ENCODE data around the gene BBS12. TPM values are rescaled to one million over a fixed set of nuclear protein-coding genes. Genes with fewer than 3 reads are reported as not detected.

The BBS12 gene
- total RNA-seq, 1 donor from 2014 or later: 5.4 TPM

GRCh38 chr4:122701965-122702364, 30.5 kb upstream of the BBS12 start:
- intact Hi-C loops (cut with micrococcal nuclease): loop anchor here (10.0 kb wide), 1 partner anchor 107 kb away; no protein-coding TSS in a partner anchor
- no peak for TF ChIP-seq CTCF (IDR thresholded peaks at IDR 0.05; ENCODE audit: borderline replicate concordance)
- Histone ChIP-seq H3K36me3 (peaks cover 8% of the 10 kb centered on the region), H3K4me1 (peaks cover 39% of the 10 kb centered on the region), H3K27me3 (ENCODE audit: low read depth) (no peaks in the 10 kb centered on the region), H3K4me3 (peak overlapping the region; percentile 65), H3K27ac (replicated peaks) (peak overlapping the region; percentile 9), H3K9me3 (replicated peaks) (no peaks in the 10 kb centered on the region)
- DNase-seq: no peak

GRCh38 chr4:122702939-122703338, 29.6 kb upstream of the BBS12 start:
- intact Hi-C loops (cut with micrococcal nuclease): loop anchor here (10.0 kb wide), 1 partner anchor 108 kb away; no protein-coding TSS in a partner anchor
- no peak for TF ChIP-seq CTCF (IDR thresholded peaks at IDR 0.05; ENCODE audit: borderline replicate concordance)
- no peak for DNase-seq
- peak overlapping the region; percentile 10 for H3K27ac ChIP-seq (replicated peaks)
- peak overlapping the region; percentile 65 for H3K4me3 ChIP-seq
- peaks cover 39% of the 10 kb centered on the region for H3K4me1 ChIP-seq
- no peaks in the 10 kb centered on the region for H3K9me3 ChIP-seq (replicated peaks)
- H3K27me3 ChIP-seq (ENCODE audit: low read depth): no peaks in the 10 kb centered on the region
- H3K36me3 ChIP-seq: peaks cover 8% of the 10 kb centered on the region

- TF ChIP-seq CTCF (IDR thresholded peaks at IDR 0.05; ENCODE audit: borderline replicate concordance): no peak
- peak overlapping the region; percentile 65 for H3K4me3 ChIP-seq
- H3K9me3 ChIP-seq (replicated peaks): no peaks in the 10 kb centered on the region
- no peaks in the 10 kb centered on the region for H3K27me3 ChIP-seq (ENCODE audit: low read depth)
- peaks cover 8% of the 10 kb centered on the region for H3K36me3 ChIP-seq
- H3K4me1 ChIP-seq: peaks cover 39% of the 10 kb centered on the region
- no peak for DNase-seq
- H3K27ac ChIP-seq (replicated peaks): no peak overlapping the region
- intact Hi-C loops (cut with micrococcal nuclease): loop anchor here (10.0 kb wide), 1 partner anchor 109 kb away; no protein-coding TSS in a partner anchor
Observed at GRCh38 chr4:122703868-122704267, 28.6 kb upstream of the BBS12 start.

GRCh38 chr4:122705009-122705408, 27.5 kb upstream of the BBS12 start:
- no peak for DNase-seq
- Histone ChIP-seq H3K36me3 (peaks cover 8% of the 10 kb centered on the region), H3K9me3 (replicated peaks) (no peaks in the 10 kb centered on the region), H3K27ac (replicated peaks) (no peak overlapping the region), H3K27me3 (ENCODE audit: low read depth) (no peaks in the 10 kb centered on the region), H3K4me3 (peak overlapping the region; percentile 65), H3K4me1 (peaks cover 44% of the 10 kb centered on the region)
- intact Hi-C loops (cut with micrococcal nuclease): loop anchor here (10.0 kb wide), 1 partner anchor 110 kb away; no protein-coding TSS in a partner anchor
- no peak for TF ChIP-seq CTCF (IDR thresholded peaks at IDR 0.05; ENCODE audit: borderline replicate concordance)

GRCh38 chr4:122705547-122706117, 26.9 kb upstream of the BBS12 start:
- TF ChIP-seq CTCF (IDR thresholded peaks at IDR 0.05; ENCODE audit: borderline replicate concordance): no peak
- no peak for DNase-seq
- Histone ChIP-seq H3K36me3 (peaks cover 8% of the 10 kb centered on the region), H3K27ac (replicated peaks) (no peak overlapping the region), H3K4me1 (peaks cover 49% of the 10 kb centered on the region), H3K27me3 (ENCODE audit: low read depth) (no peaks in the 10 kb centered on the region), H3K4me3 (peak overlapping the region; percentile 65), H3K9me3 (replicated peaks) (no peaks in the 10 kb centered on the region)
- intact Hi-C loops (cut with micrococcal nuclease): loop anchor here (10.0 kb wide), 1 partner anchor 111 kb away; no protein-coding TSS in a partner anchor

Measured in left ventricle myocardium inferior (tissue), 1 donor.